GM19025 (cell line): ENCODE results near the gene KLHL5.

Experiments used
- ATAC-seq: cut with Tn5 transposase; IDR thresholded peaks from one replicate; pipeline ENCODE4 v1.9.1; 2021; ENCODE audit warnings: mild to moderate bottlenecking, low read depth, moderate library complexity; ENCODE audit not compliant: unreplicated experiment

The KLHL5 gene

DNA sequence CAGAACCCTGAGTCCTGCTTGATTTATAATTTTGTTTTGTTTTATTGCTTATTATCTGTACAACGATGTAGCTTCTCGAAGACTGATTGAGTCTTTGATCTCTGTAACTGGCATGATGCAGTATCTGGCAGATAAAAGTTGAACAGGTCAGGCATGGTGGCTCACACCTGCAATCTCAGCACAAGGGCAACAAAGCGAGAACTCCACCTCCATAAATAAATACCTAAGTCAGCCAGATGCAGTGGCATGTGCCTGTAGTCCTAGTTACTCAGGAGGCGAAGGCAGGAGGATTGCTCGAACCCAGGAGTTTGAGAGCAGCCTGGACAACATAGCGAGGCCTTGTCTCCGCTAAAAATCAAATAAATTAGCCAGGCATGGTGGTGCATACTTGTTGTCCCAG, 104.6 kb downstream of the KLHL5 start:
- no peak for ATAC-seq

DNA sequence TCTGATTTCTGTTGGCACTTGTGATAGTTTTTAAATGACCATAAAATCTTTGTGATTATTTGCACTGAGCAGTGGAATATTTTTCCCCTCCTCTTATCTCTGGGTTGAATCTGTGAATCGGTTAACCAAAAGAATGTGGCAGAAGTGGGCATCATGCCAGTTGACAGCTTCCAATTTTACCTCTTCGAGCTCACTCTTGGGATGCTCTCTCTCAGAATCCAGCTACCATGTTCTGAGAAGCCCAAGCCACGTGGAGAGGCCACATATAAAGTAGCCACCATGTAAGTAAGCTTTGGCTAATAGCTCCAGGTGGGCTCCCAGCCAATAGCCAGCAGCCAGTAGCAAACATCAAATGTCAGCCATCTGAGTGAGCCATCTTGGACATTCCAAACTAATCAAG, 107.4 kb downstream of the KLHL5 start:
- ATAC-seq = no peak

DNA sequence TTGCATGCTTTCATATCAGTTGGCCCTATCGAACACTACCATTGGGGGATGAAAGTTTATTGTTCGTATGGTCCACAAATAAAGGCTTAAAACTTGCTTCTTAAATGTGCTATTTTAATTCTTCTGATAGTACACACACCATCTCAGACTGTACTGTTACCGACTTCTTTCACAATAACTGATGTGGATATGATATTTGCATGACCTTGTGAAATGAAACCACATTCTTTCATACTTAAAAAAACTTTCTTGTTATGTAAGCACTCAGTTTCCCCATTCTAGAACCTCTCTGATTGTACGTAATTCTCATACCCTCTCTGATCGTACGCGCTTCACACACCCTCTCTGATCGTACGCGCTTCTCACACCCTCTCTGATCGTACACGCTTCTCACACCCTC, 108.3 kb downstream of the KLHL5 start:
- no peak for ATAC-seq
